Endothelial cell of umbilical vein (primary cell): Measurements from ENCODE around the gene NIN. TPM values are rescaled to one million over a fixed set of nuclear protein-coding genes. Genes with fewer than 3 reads are reported as not detected.

Experiments
- BruUV-seq: library from RNA; stranded (reverse); fragments of 400-500 nt; replicated peaks from 2 replicates; lab custom pipeline; 2021; lab: Mats Ljungman, UMichigan
- CTCF ChIA-PET: fragments of 300-600, 350-600 bp; sonication (Branson Sonifier 250); formaldehyde crosslinking; loops from one replicate; lab custom pipeline; 2021; ENCODE audit warnings: antibody characterized with exemption, inconsistent platforms; lab: Charles Lee
- POLR2A ChIA-PET: fragments of 300-600, 350-600 bp; sonication (Branson Sonifier 250); formaldehyde crosslinking; loops from one replicate; lab custom pipeline; 2021; ENCODE audit warnings: antibody characterized with exemption, inconsistent platforms; lab: Charles Lee
- DNase-seq: peaks from one replicate; pipeline ENCODE4 v3.0.0-alpha.2; 2011; ENCODE audit warnings: low read depth, low spot score
- FAIRE-seq: peaks from 2 replicates; lab custom pipeline; 2011; peaks lifted over from hg19 to GRCh38; lab: Jason Lieb, UNC
- H2AFZ ChIP-seq: 2 replicates; pipeline ENCODE4 v1.6.0; 2012; ENCODE audit warnings: low read depth, low read length, control low read depth, inconsistent platforms
- H3K27ac ChIP-seq: 2 replicates; pipeline ENCODE4 v1.5.1; 2011; ENCODE audit warnings: low read depth, mild to moderate bottlenecking, control low read depth, low read length, moderate library complexity; ENCODE audit not compliant: insufficient read depth
- H3K27me3 ChIP-seq, 2 experiments: 2 replicates each; pipeline versions ENCODE4 v1.6.0 to v1.6.1; 2011; ENCODE audit warnings: low read length in 2 of 2, mixed read lengths in 1 of 2; ENCODE audit not compliant: control insufficient read depth in 2 of 2, insufficient read depth in 2 of 2
- H3K36me3 ChIP-seq, 2 experiments: 2 replicates in 1 of 2; 3 replicates in 1 of 2; pipeline ENCODE4 v1.5.1; 2011; ENCODE audit warnings: low read length in 2 of 2, mild to moderate bottlenecking in 1 of 2, moderate library complexity in 1 of 2; ENCODE audit not compliant: control insufficient read depth in 2 of 2, insufficient read depth in 2 of 2; ENCODE audit errors: extremely low read depth in 1 of 2
- H3K4me1 ChIP-seq: 3 replicates; pipeline ENCODE4 v1.5.1; 2011; ENCODE audit warnings: mild to moderate bottlenecking, low read length; ENCODE audit not compliant: control insufficient read depth, insufficient read depth; ENCODE audit errors: extremely low read depth
- H3K4me2 ChIP-seq: 2 replicates; pipeline ENCODE4 v1.6.1; 2011; ENCODE audit warnings: low read length, control low read depth, mixed read lengths; ENCODE audit not compliant: insufficient read depth
- H3K4me3 ChIP-seq, 3 experiments: fragments of 200-600 bp in 1 of 3; sonication (generic), shearing (Covaris generic) in 1 of 3; replicated peaks in 1 of 3; 2 replicates each; pipeline ENCODE4 v1.5.1; 2011 to 2016; ENCODE audit warnings: control low read depth in 3 of 3, low read length in 3 of 3, mild to moderate bottlenecking in 2 of 3, inconsistent platforms in 1 of 3, low read depth in 1 of 3, moderate library complexity in 1 of 3; ENCODE audit not compliant: insufficient read depth in 1 of 3
- H3K79me2 ChIP-seq: 2 replicates; pipeline ENCODE4 v1.6.0; 2012; ENCODE audit warnings: low read length, inconsistent platforms; ENCODE audit not compliant: control insufficient read depth, insufficient read depth
- H3K9ac ChIP-seq: replicated peaks from 2 replicates; pipeline ENCODE3; 2011; ENCODE audit warnings: low read length, control low read depth; ENCODE audit not compliant: insufficient read depth; ENCODE audit errors: extremely low read depth
- H3K9me1 ChIP-seq: replicated peaks from 3 replicates; pipeline ENCODE4 v1.6.0; 2011; ENCODE audit warnings: mild to moderate bottlenecking, low read length; ENCODE audit not compliant: control insufficient read depth, insufficient read depth; ENCODE audit errors: extremely low read depth
- H3K9me3 ChIP-seq: replicated peaks from 2 replicates; pipeline ENCODE4 v1.5.1; 2012; ENCODE audit warnings: low read length, inconsistent platforms; ENCODE audit not compliant: control insufficient read depth, insufficient read depth
- H4K20me1 ChIP-seq: replicated peaks from 2 replicates; pipeline ENCODE3; 2011; ENCODE audit warnings: mild to moderate bottlenecking, low read length; ENCODE audit not compliant: control insufficient read depth, insufficient read depth; ENCODE audit errors: extremely low read depth
- CTCF ChIP-seq, 2 donors: IDR thresholded peaks; 1 replicate in 1 of 2; 2 replicates in 1 of 2; pipeline ENCODE4 v1.5.1; 2011; ENCODE audit warnings: low read length in 2 of 2, mild to moderate bottlenecking in 2 of 2, moderate library complexity in 2 of 2, control low read depth in 1 of 2, inconsistent platforms in 1 of 2, low read depth in 1 of 2; ENCODE audit not compliant: insufficient read depth in 1 of 2; ENCODE audit errors: extremely low read depth in 1 of 2
- EZH2 ChIP-seq: IDR thresholded peaks from 2 replicates; pipeline ENCODE4 v1.6.1; 2012; ENCODE audit warnings: borderline replicate concordance, low read depth, mild to moderate bottlenecking, moderate library complexity, low read length, inconsistent platforms; ENCODE audit not compliant: severe bottlenecking
- FOS ChIP-seq: IDR thresholded peaks from 2 replicates; pipeline ENCODE4 v1.6.1; 2011; ENCODE audit warnings: mild to moderate bottlenecking, low read length, moderate library complexity, borderline replicate concordance; ENCODE audit not compliant: insufficient read depth
- GATA2 ChIP-seq: IDR thresholded peaks from 2 replicates; pipeline ENCODE4 v1.7.0; 2011; ENCODE audit warnings: low read depth, mild to moderate bottlenecking, moderate library complexity, mixed read lengths, low read length; ENCODE audit not compliant: insufficient read length, insufficient read depth
- JUN ChIP-seq: IDR thresholded peaks from 2 replicates; pipeline ENCODE4 v1.6.1; 2011; ENCODE audit warnings: borderline replicate concordance, low read depth; ENCODE audit not compliant: insufficient read length, insufficient read depth
- MYC ChIP-seq: IDR thresholded peaks from one replicate; pipeline ENCODE4 v1.6.1; 2011; ENCODE audit warnings: mild to moderate bottlenecking, low read depth, low read length
- POLR2A ChIP-seq: IDR thresholded peaks from 2 replicates; pipeline ENCODE4 v1.6.1; 2012; ENCODE audit warnings: low read depth, mild to moderate bottlenecking, control low read depth, low read length
- POLR2AphosphoS5 ChIP-seq: IDR thresholded peaks from 2 replicates; pipeline ENCODE4 v1.6.1; 2012; ENCODE audit warnings: low read depth, mild to moderate bottlenecking, control low read depth, low read length, moderate library complexity; ENCODE audit not compliant: insufficient read depth
- dilution Hi-C: fragments of 300-500 bp; cut with MboI; formaldehyde crosslinking; loops from one replicate; pipeline ENCODE4 v1.15.0; 2019; ENCODE audit warnings: low sequenced_read_pairs; ENCODE audit not compliant: extremely low pct_ligation_motif_present
- intact Hi-C: fragments of 100-400 bp; cut with micrococcal nuclease; formaldehyde crosslinking; loops from one replicate; pipeline ENCODE4 v1.10.0; 2022
- polyA plus RNA-seq, 4 experiments: library from polyadenylated mRNA; depleted of rRNA in 3 of 4; stranded (reverse) in 3 of 4; unstranded in 1 of 4; fragments of >200 nt; gene quantifications; 2 replicates each; pipeline versions ENCODE4 v1.2.1 to v1.2.3, GENCODE V29; 2011 to 2012; ENCODE audit warnings: missing spikeins in 1 of 4
- total RNA-seq: library from RNA; stranded (reverse); gene quantifications from 2 replicates; pipeline ENCODE4 v1.2.3, GENCODE V29; 2021
- TF ChIP-seq, protein P1 (sequence below): IDR thresholded peaks from 2 replicates; pipeline ENCODE4 v1.6.1; 2011; ENCODE audit not compliant: insufficient read depth, insufficient read length

The NIN gene
- total and polyA plus RNA-seq, 2 donors (not counting 3 experiments of a cell fraction or from before 2014, with no cell fraction given) = 7.1 to 76.3 TPM

DNA sequence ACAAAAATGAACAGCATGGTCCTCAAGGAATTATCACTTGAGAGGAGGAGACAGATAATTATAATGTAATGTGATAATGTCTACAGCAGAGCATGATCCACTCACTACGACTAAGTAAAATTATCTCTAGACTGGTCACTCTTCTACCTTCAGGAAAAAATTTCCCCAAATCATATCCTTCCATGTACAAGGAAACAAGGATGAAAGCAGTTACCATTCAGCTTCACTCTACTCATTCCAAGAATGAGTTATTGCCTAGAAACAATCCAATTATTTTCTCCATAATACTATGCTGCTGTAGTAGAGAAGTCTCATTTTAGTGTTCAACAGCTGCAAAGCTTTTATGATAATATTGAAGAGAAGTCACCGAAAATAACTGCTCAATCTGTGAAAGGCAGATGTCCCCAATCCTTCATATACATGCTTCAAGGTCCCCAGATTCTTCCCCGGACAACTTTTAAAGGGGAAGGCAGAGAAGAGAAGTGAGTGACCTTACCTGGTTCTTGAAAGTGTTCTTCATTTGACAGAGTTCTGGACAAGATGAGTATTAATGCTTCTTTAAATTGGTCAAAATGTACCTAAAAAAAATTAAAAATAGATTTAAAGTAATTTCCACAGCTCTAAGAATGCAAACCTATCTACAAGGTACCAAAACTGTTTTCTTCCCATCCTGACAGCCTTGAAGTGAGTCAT, 24.6 kb downstream of the NIN start:
- peaks cover 0 to 3% of the 10 kb centered on the region in 2 experiments for H3K36me3 ChIP-seq
- H3K4me1 ChIP-seq = peaks cover 39% of the 10 kb centered on the region
- H2AFZ ChIP-seq = no peak overlapping the region
- TF ChIP-seq GATA2 (no peak), EZH2 (no peak), CTCF (IDR thresholded peaks at IDR 0.05; ENCODE audit: extremely low read depth in 1 of 2, insufficient read depth in 1 of 2, low read depth in 1 of 2, low read length in 2 of 2) (no peak), POLR2A (no peak), POLR2AphosphoS5 (no peak), FOS (no peak), JUN (no peak), MYC (no peak)
- TF ChIP-seq, protein P1, sequence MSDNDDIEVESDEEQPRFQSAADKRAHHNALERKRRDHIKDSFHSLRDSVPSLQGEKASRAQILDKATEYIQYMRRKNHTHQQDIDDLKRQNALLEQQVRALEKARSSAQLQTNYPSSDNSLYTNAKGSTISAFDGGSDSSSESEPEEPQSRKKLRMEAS = no peak
- H3K9ac ChIP-seq = no peak overlapping the region
- intact Hi-C loops = no loop called here
- H3K79me2 ChIP-seq = peaks cover 24% of the 10 kb centered on the region
- no peak overlapping the region for H3K4me2 ChIP-seq
- dilution Hi-C loops = no loop called here
- no peaks in the 10 kb centered on the region for H3K9me1 ChIP-seq
- FAIRE-seq = no peak
- ChIA-PET POLR2A (no interaction called here), CTCF (interaction anchor here (0.9 kb wide), 1 partner anchor 92 kb away, joined by 3 read pairs; no protein-coding TSS in a partner anchor)
- no peaks in the 10 kb centered on the region for H3K9me3 ChIP-seq
- H3K27ac ChIP-seq = no peak overlapping the region
- BruUV-seq = no TSS peak
- H3K4me3 ChIP-seq = no peak overlapping the region
- no peaks in the 10 kb centered on the region for H3K27me3 ChIP-seq
- no peaks in the 10 kb centered on the region for H4K20me1 ChIP-seq
- no peak for DNase-seq
